ENCODE measurements around the gene FBXO11. TPM values are rescaled to one million over a fixed set of nuclear protein-coding genes. Genes with fewer than 3 reads are reported as not detected.

FBXO11 gene
- polyA plus RNA-seq, 1 donor: 55.4 TPM

DNA sequence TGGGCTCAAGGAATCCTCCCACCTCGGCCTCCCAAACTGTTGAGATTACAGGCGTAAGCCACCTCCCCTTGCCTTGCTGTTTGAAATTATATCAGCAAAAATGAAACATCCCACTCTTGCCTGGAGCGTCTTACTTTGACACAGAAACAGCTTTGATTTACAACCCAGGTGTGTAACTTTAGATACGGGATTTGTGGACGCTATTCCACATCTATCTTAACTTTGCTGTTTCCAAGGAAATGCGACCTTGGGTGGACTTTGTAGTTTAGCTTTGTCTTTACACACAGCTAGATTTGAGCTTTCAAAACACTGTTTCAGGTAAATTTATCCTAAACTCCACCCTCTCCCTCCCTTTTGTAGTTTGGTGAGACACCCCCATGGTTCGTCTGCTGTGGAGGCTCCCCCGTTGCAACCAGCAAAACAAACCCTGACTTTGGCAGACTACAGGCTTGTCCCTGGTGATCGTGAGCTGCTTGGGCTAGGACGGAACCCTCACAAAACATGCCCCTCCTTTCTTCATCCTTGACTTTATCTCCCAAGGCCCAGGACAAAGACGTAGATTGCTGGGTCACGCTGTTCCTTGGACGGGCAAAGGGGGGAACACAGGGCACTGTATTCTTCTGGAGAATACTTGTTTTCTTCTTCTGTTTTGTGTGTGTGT lies 128.9 kb downstream of the FBXO11 start:
- Histone ChIP-seq H3K27ac (ENCODE audit: low read length) (no peak overlapping the region), H3K27me3 (ENCODE audit: control insufficient read depth, insufficient read depth, low read length) (no peaks in the 10 kb centered on the region), H3K36me3 (ENCODE audit: control insufficient read depth, insufficient read depth, low read length) (no peaks in the 10 kb centered on the region), H3K4me3 (ENCODE audit: low read length) (peak overlapping the region; percentile 1), H3K9me3 (ENCODE audit: control insufficient read depth, low read depth, low read length) (no peaks in the 10 kb centered on the region), H3K4me1 (ENCODE audit: control insufficient read depth, insufficient read depth, low read length) (peaks cover 7% of the 10 kb centered on the region)
- WGBS (ENCODE audit: insufficient coverage, low lambda C conversion rate): no CpG with 5 or more reads among the region's 13 CpGs
- DNase-seq: peak in 1 of 2 donors; percentile 76

GRCh38 chr2:47774567-47774966 lies 131.7 kb downstream of the FBXO11 start:
- no peak for DNase-seq
- no peak overlapping the region for H3K27ac ChIP-seq (ENCODE audit: low read length)
- no peaks in the 10 kb centered on the region for H3K9me3 ChIP-seq (ENCODE audit: control insufficient read depth, low read depth, low read length)
- no peaks in the 10 kb centered on the region for H3K36me3 ChIP-seq (ENCODE audit: control insufficient read depth, insufficient read depth, low read length)
- H3K4me1 ChIP-seq (ENCODE audit: control insufficient read depth, insufficient read depth, low read length): peaks cover 7% of the 10 kb centered on the region
- no peak overlapping the region for H3K4me3 ChIP-seq (ENCODE audit: low read length)
- H3K27me3 ChIP-seq (ENCODE audit: control insufficient read depth, insufficient read depth, low read length): no peaks in the 10 kb centered on the region

GRCh38 chr2:47772343-47772742 lies 134.0 kb downstream of the FBXO11 start:
- Histone ChIP-seq H3K27me3 (ENCODE audit: control insufficient read depth, insufficient read depth, low read length) (no peaks in the 10 kb centered on the region), H3K9me3 (ENCODE audit: control insufficient read depth, low read depth, low read length) (no peaks in the 10 kb centered on the region), H3K4me1 (ENCODE audit: control insufficient read depth, insufficient read depth, low read length) (peaks cover under 1% of the 10 kb centered on the region), H3K4me3 (ENCODE audit: low read length) (no peak overlapping the region), H3K36me3 (ENCODE audit: control insufficient read depth, insufficient read depth, low read length) (no peaks in the 10 kb centered on the region), H3K27ac (ENCODE audit: low read length) (no peak overlapping the region)
- no peak for DNase-seq
- WGBS (ENCODE audit: insufficient coverage, low lambda C conversion rate): no CpG with 5 or more reads among the region's 2 CpGs

DNA sequence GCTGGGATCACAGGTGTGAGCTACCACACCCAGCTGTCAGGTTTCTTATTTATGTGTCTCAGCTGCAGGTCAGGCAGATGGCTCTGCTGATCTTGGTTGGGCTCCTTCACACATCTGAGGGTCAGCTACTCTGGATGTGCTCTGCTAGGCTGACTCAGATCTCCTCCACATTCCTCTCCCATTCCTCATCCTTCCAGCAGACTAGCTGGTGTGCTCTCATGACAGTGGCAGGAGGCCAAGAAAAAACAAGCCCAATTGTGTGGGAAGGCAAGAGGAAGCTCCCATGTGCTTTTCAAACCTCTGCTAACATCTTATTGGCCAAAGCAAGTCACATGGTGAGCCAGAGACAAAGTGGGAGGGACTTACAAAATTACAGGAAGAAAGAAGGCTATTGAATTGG lies 135.1 kb downstream of the FBXO11 start:
- Histone ChIP-seq H3K36me3 (ENCODE audit: control insufficient read depth, insufficient read depth, low read length) (no peaks in the 10 kb centered on the region), H3K9me3 (ENCODE audit: control insufficient read depth, low read depth, low read length) (no peaks in the 10 kb centered on the region), H3K4me1 (ENCODE audit: control insufficient read depth, insufficient read depth, low read length) (no peaks in the 10 kb centered on the region), H3K27me3 (ENCODE audit: control insufficient read depth, insufficient read depth, low read length) (no peaks in the 10 kb centered on the region), H3K4me3 (ENCODE audit: low read length) (no peak overlapping the region), H3K27ac (ENCODE audit: low read length) (no peak overlapping the region)
- no peak for DNase-seq

GRCh38 chr2:47769318-47769717 lies 137.0 kb downstream of the FBXO11 start:
- Histone ChIP-seq H3K9me3 (ENCODE audit: control insufficient read depth, low read depth, low read length) (no peaks in the 10 kb centered on the region), H3K4me3 (ENCODE audit: low read length) (no peak overlapping the region), H3K27me3 (ENCODE audit: control insufficient read depth, insufficient read depth, low read length) (no peaks in the 10 kb centered on the region), H3K36me3 (ENCODE audit: control insufficient read depth, insufficient read depth, low read length) (no peaks in the 10 kb centered on the region), H3K4me1 (ENCODE audit: control insufficient read depth, insufficient read depth, low read length) (no peaks in the 10 kb centered on the region), H3K27ac (ENCODE audit: low read length) (no peak overlapping the region)
- 100% methylated on average over 3 of the region's 9 CpGs for WGBS (ENCODE audit: insufficient coverage, low lambda C conversion rate)
- DNase-seq: no peak

GRCh38 chr2:47767880-47768609 lies 138.3 kb downstream of the FBXO11 start:
- Histone ChIP-seq H3K36me3 (ENCODE audit: control insufficient read depth, insufficient read depth, low read length) (no peaks in the 10 kb centered on the region), H3K27ac (ENCODE audit: low read length) (no peak overlapping the region), H3K27me3 (ENCODE audit: control insufficient read depth, insufficient read depth, low read length) (no peaks in the 10 kb centered on the region), H3K4me3 (ENCODE audit: low read length) (no peak overlapping the region), H3K4me1 (ENCODE audit: control insufficient read depth, insufficient read depth, low read length) (no peaks in the 10 kb centered on the region), H3K9me3 (ENCODE audit: control insufficient read depth, low read depth, low read length) (no peaks in the 10 kb centered on the region)
- DNase-seq: peak; percentile 34
- no CpG with 5 or more reads among the region's 28 CpGs for whole genome bisulfite sequencing (ENCODE audit: insufficient coverage, low lambda C conversion rate)

DNA sequence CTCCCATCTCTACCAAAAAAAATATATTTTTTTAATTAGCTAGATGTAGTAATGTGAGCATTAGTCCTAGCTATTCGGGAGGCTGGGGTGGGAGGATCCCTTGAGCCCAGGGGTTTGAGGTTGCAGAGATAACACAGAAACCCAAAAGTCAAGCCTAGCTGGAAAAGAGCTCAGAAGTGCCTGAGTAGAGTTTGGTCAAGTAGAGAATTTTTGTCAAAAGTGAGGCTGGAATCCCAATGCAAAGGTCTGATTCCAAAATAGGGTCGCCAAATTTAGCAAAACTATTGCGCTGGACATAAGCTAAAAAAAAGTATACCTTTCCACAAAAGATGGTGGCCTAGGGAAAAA lies 138.8 kb downstream of the FBXO11 start:
- Histone ChIP-seq H3K9me3 (ENCODE audit: control insufficient read depth, low read depth, low read length) (no peaks in the 10 kb centered on the region), H3K36me3 (ENCODE audit: control insufficient read depth, insufficient read depth, low read length) (no peaks in the 10 kb centered on the region), H3K4me3 (ENCODE audit: low read length) (no peak overlapping the region), H3K4me1 (ENCODE audit: control insufficient read depth, insufficient read depth, low read length) (no peaks in the 10 kb centered on the region), H3K27ac (ENCODE audit: low read length) (no peak overlapping the region), H3K27me3 (ENCODE audit: control insufficient read depth, insufficient read depth, low read length) (no peaks in the 10 kb centered on the region)
- DNase-seq: no peak
- no CpG with 5 or more reads among the region's 3 CpGs for WGBS (ENCODE audit: insufficient coverage, low lambda C conversion rate)

- DNase-seq: no peak
- WGBS (ENCODE audit: insufficient coverage, low lambda C conversion rate): no CpG with 5 or more reads among the region's 10 CpGs
- H3K27ac ChIP-seq (ENCODE audit: low read length): no peak overlapping the region
These were observed 154.4 kb downstream of the FBXO11 start for GRCh38 chr2:47751856-47752414.

DNA sequence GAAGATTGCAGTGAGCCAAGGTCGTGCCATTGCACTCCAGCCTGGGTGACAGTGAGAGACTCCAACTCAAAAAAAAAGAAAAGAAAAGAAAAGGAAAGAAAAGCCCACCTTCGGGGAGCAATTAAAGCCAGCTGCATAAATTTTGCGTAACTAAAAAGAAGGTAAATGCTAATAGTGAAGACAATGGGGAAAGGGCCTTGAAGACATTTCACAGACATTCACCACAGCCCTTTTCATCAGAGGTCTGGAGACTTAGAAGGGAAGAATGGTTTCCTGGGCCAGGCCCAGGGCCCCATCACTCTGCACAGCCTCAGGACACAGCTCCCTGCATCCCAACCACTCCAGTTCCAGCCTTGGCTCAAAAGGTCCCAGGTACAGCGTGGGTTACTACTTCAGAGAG lies 158.4 kb downstream of the FBXO11 start:
- WGBS (ENCODE audit: insufficient coverage, low lambda C conversion rate): 100% methylated on average over 2 of the region's 4 CpGs
- no peaks in the 10 kb centered on the region for H3K4me1 ChIP-seq (ENCODE audit: control insufficient read depth, insufficient read depth, low read length)
- no peak for DNase-seq
- no peak overlapping the region for H3K27ac ChIP-seq (ENCODE audit: low read length)
- no peaks in the 10 kb centered on the region for H3K36me3 ChIP-seq (ENCODE audit: control insufficient read depth, insufficient read depth, low read length)
- H3K27me3 ChIP-seq (ENCODE audit: control insufficient read depth, insufficient read depth, low read length): no peaks in the 10 kb centered on the region
- H3K4me3 ChIP-seq (ENCODE audit: low read length): no peak overlapping the region
- peaks cover 4% of the 10 kb centered on the region for H3K9me3 ChIP-seq (ENCODE audit: control insufficient read depth, low read depth, low read length)

More at GRCh38 chr2:47751856-47752414, 154.4 kb downstream of the FBXO11 start:
- Histone ChIP-seq H3K36me3 (ENCODE audit: control insufficient read depth, insufficient read depth, low read length) (no peaks in the 10 kb centered on the region), H3K4me1 (ENCODE audit: control insufficient read depth, insufficient read depth, low read length) (no peaks in the 10 kb centered on the region), H3K27me3 (ENCODE audit: control insufficient read depth, insufficient read depth, low read length) (no peaks in the 10 kb centered on the region), H3K9me3 (ENCODE audit: control insufficient read depth, low read depth, low read length) (peaks cover 4% of the 10 kb centered on the region), H3K4me3 (ENCODE audit: low read length) (no peak overlapping the region)

- no peak overlapping the region for H3K27ac ChIP-seq (ENCODE audit: low read length)
- WGBS (ENCODE audit: insufficient coverage, low lambda C conversion rate): 90% methylated on average over 1 of the region's 2 CpGs
- H3K9me3 ChIP-seq (ENCODE audit: control insufficient read depth, low read depth, low read length): peaks cover 4% of the 10 kb centered on the region
- H3K36me3 ChIP-seq (ENCODE audit: control insufficient read depth, insufficient read depth, low read length): no peaks in the 10 kb centered on the region
- H3K4me3 ChIP-seq (ENCODE audit: low read length): no peak overlapping the region
- no peaks in the 10 kb centered on the region for H3K4me1 ChIP-seq (ENCODE audit: control insufficient read depth, insufficient read depth, low read length)
- H3K27me3 ChIP-seq (ENCODE audit: control insufficient read depth, insufficient read depth, low read length): no peaks in the 10 kb centered on the region
- DNase-seq: no peak
These were observed 162.2 kb downstream of the FBXO11 start for GRCh38 chr2:47744074-47744473.

GRCh38 chr2:47741637-47742036 lies 164.7 kb downstream of the FBXO11 start:
- no peaks in the 10 kb centered on the region for H3K36me3 ChIP-seq (ENCODE audit: control insufficient read depth, insufficient read depth, low read length)
- H3K4me3 ChIP-seq (ENCODE audit: low read length): no peak overlapping the region
- no peaks in the 10 kb centered on the region for H3K27me3 ChIP-seq (ENCODE audit: control insufficient read depth, insufficient read depth, low read length)
- no peak overlapping the region for H3K27ac ChIP-seq (ENCODE audit: low read length)
- no peaks in the 10 kb centered on the region for H3K9me3 ChIP-seq (ENCODE audit: control insufficient read depth, low read depth, low read length)
- 80% methylated on average over 1 of the region's 3 CpGs for WGBS (ENCODE audit: insufficient coverage, low lambda C conversion rate)
- no peaks in the 10 kb centered on the region for H3K4me1 ChIP-seq (ENCODE audit: control insufficient read depth, insufficient read depth, low read length)
- DNase-seq: no peak
